GM12872 (cell line): Measurements from ENCODE around the gene MAT1A.

Experiments used
- TF ChIP-seq, protein P1 (sequence below): IDR thresholded peaks from 3 replicates; pipeline ENCODE4 v1.5.1; 2011; ENCODE audit warnings: low read depth, mild to moderate bottlenecking, low read length, moderate library complexity; ENCODE audit not compliant: insufficient read depth

The MAT1A gene

DNA sequence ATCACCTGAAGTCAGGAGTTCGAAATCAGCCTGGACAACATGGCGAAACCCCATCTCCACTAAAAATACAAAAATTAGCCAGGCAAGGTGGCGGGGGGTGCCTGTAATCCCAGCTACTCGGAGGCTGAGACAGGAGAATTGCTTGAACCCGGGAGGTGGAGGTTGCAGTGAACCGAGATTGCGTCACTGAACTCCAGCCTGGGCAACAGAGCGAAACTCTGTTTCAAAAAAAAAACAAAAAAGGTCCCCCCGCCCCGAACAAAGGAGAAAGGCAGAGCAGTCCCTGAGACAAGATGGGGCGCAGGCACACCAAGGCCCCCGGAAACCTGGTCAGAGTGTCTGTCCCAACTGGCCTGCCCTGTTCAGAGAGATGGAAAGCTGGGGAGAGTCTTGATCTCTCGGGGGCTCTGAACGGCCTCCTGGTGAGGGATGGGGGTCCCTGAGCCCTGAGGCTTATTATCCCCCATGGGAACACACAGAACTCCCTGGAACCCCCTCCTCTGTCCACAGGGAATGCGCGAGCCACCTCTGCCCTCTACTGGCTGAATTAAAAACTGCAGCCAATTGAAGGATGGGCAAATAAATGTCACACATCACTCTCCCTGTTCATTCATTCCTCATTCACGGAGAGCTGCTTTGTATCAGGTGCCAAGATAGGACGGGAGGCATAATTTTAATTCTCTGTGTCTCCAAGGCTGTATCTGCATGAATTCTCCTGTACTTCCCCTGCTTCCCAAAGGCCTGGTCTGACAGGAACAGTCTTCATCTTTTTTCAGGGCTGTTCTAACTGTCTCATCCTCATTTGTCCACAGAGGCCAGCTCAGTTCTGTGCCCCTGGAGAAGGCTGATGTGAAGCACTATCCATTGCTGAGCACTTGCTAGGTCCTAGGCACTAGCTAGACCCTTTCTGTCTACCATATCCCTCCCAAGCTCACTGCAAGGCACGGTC, 28.9 kb downstream of the MAT1A start:
- TF ChIP-seq, protein P1, sequence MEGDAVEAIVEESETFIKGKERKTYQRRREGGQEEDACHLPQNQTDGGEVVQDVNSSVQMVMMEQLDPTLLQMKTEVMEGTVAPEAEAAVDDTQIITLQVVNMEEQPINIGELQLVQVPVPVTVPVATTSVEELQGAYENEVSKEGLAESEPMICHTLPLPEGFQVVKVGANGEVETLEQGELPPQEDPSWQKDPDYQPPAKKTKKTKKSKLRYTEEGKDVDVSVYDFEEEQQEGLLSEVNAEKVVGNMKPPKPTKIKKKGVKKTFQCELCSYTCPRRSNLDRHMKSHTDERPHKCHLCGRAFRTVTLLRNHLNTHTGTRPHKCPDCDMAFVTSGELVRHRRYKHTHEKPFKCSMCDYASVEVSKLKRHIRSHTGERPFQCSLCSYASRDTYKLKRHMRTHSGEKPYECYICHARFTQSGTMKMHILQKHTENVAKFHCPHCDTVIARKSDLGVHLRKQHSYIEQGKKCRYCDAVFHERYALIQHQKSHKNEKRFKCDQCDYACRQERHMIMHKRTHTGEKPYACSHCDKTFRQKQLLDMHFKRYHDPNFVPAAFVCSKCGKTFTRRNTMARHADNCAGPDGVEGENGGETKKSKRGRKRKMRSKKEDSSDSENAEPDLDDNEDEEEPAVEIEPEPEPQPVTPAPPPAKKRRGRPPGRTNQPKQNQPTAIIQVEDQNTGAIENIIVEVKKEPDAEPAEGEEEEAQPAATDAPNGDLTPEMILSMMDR, result peak; percentile 91

DNA sequence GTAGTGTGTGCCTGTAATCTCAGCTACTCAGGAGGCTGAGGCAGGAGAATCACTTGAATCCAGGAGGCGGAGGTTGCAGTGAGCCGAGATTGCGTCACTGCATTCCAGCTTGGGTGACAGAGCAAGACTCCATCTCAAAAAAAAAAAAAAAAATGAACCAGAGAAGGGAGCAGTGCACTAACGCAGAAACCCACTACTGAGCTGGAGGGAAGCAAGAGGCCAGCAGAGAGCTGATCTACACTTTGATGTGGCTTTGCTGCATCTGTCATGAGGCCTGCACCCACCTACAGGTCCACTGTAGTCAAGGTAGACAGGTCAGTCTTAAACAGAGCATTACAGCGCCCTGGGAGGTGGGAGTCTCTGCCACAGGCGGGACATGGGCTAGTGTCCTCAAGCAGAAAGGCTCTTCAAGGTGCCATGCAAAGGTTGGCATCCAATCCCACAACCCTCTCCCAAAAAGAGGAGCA, 30.0 kb downstream of the MAT1A start:
- TF ChIP-seq, protein P1, result no peak

DNA sequence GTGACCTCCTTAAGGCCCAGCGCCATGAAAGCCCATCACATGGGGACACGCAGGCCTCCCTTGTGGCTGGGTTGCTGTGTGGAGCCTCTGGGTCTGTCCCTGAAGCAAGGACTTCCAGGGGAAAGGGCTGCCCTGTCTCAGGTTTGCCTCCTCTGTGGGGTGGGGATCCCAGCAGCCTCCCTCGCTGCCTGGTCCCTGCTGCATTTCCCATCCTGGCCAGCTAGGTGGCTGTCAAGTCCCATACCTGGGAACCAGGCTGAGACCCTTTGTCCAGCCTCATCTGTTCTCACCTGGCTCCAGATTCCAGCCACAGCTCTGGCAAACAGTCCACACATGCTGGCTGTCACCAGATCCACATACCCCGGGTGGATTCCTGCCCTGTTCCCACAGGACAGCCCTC, 32.7 kb downstream of the MAT1A start:
- TF ChIP-seq, protein P1, result peak; percentile 59

DNA sequence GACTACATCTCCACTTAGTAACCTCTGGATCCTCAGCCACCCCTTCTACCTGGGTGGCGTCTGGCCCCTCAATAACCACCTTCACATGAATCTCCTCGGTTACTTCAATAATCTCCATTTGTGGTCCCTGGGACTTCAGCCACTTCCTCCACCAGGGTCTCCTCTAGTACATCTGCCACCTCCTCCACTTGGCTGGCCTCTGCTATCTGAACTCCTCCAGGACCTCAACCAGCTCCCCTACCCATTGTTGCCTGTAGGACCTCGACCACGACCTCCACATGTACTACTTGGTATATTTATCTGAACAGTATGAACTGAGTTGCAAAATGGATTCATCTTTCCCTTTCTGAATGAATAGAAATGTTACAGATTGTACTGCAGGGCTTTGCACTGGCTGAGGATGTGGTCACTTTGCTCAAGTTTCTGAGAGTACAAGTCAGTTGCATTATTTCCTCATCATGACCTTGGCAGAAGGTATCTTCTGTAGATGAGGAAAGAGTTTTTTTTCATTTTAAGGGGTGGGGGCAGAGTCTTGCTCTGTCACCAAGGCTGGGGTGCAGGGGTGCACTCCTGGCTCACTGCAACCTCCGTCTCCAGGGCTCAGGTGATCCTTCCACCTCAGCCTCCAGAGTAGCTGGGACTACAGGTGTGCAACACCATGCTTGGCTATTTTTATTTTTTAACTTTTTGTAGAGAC, 36.0 kb downstream of the MAT1A start:
- TF ChIP-seq, protein P1, result no peak

DNA sequence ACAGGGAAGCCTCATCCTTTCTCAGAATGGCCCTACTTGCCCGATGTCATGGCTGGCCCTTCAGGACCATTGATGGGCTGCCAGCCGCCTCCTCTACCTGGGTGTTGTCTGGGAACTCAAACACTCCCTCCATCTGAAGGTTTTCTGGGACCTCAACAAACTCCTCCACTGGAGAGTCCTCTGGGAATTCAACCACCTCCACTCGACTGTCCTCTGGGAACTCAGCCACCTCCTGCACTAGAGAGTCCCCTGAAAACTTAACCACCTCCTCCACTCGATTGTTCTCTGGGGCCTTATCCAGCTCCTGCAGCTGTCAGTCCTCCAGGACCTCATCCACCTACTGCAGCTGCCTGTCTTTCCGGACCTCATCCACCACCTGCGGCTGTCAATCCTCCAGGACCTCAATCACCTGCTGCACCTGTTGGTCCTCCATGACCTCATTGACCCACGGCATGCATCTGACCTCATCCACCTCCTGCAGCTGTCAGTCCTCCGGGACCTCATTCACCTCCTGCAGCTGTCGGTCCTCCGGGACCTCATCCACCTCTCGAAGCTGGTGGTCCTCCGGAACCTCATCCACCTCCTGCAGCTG, 37.1 kb downstream of the MAT1A start:
- TF ChIP-seq, protein P1, result no peak
